Naive thymus-derived CD8-positive, alpha-beta T cell (primary cell): Measurements from ENCODE around the gene AUNIP. TPM values are rescaled to one million over a fixed set of nuclear protein-coding genes. Genes with fewer than 3 reads are reported as not detected.

ENCODE experiments used
- ATAC-seq, 2 donors: fragments of 150-1000 bp; cut with Tn5 transposase in 1 of 2; sonication (Bioruptor Pico), chemical (Tn5 transposase) in 1 of 2; 1 replicate in 1 of 2; 2 replicates in 1 of 2; pipeline ENCODE4 v1.10.0; 2021; ENCODE audit warnings: mild to moderate bottlenecking in 2 of 2, moderate library complexity in 2 of 2
- POLR2A ChIA-PET: fragments of 350-600 bp; sonication (Branson Sonifier 250); formaldehyde crosslinking; loops from one replicate; lab custom pipeline; 2021; ENCODE audit warnings: antibody characterized with exemption; lab: Charles Lee
- DNase-seq, 10 donors: peaks; one replicate each; pipeline versions ENCODE4 v3.0.0 to v3.0.0-alpha.2; 2020 to 2022
- H3K27ac Mint-ChIP-seq, 10 donors: one replicate each; pipeline ENCODE4 v1.8.0; 2020 to 2022; ENCODE audit warnings: mild to moderate bottlenecking in 10 of 10, mixed read lengths in 10 of 10, moderate library complexity in 4 of 10, inconsistent platforms in 1 of 10
- H3K27me3 Mint-ChIP-seq, 5 donors: one replicate each; pipeline ENCODE4 v1.8.0; 2021 to 2022; ENCODE audit warnings: mixed read lengths in 5 of 5
- H3K36me3 Mint-ChIP-seq, 3 donors: one replicate each; pipeline ENCODE4 v1.8.0; 2020 to 2022; ENCODE audit warnings: mixed read lengths in 3 of 3, mild to moderate bottlenecking in 2 of 3, inconsistent platforms in 1 of 3
- H3K4me1 Mint-ChIP-seq, 4 donors: one replicate each; pipeline ENCODE4 v1.8.0; 2021 to 2022; ENCODE audit warnings: mixed read lengths in 4 of 4
- H3K4me3 Mint-ChIP-seq, 10 donors: one replicate each; pipeline ENCODE4 v1.8.0; 2020 to 2022; ENCODE audit warnings: mild to moderate bottlenecking in 10 of 10, mixed read lengths in 10 of 10, moderate library complexity in 6 of 10, inconsistent platforms in 1 of 10
- H3K9me3 Mint-ChIP-seq, 9 donors: one replicate each; pipeline ENCODE4 v1.8.0; 2020 to 2022; ENCODE audit warnings: mixed read lengths in 9 of 9, mild to moderate bottlenecking in 3 of 9, inconsistent platforms in 1 of 9, moderate library complexity in 1 of 9
- polyA plus RNA-seq, 3 donors: library from polyadenylated mRNA; unstranded; fragments of 300-500 nt; fragmentation: Illumina TruSeq; gene quantifications; one replicate each; pipeline ENCODE4 v1.2.3, GENCODE V29; 2021
- total RNA-seq, 8 experiments: library from RNA in 2 of 8; stranded (reverse) in 2 of 8; gene quantifications; one replicate each; pipeline ENCODE4 v1.2.3 and lab custom pipeline; 2021 to 2026

Gene AUNIP
- total and polyA plus RNA-seq, 5 experiments from 2014 or later = not detected

GRCh38 chr1:25872713-25873112 is 13.5 kb upstream of the AUNIP start:
- Mint-ChIP-seq H3K27ac (peak overlapping the region in 1 of 10 donors; percentile 24), H3K9me3 (no peaks in the 10 kb centered on the region), H3K36me3 (no peaks in the 10 kb centered on the region), H3K4me1 (peaks cover 5 to 31% (median 17%) of the 10 kb centered on the region in 4 donors), H3K27me3 (no peaks in the 10 kb centered on the region), H3K4me3 (peak overlapping the region in 1 of 10 donors; percentile 24)
- no peak for ATAC-seq
- no peak for DNase-seq
- POLR2A ChIA-PET = interaction anchor here (1.1 kb wide), 1 partner anchor 55 kb away, joined by 3 read pairs; no protein-coding TSS in a partner anchor

GRCh38 chr1:25871704-25872494 is 12.6 kb upstream of the AUNIP start:
- Mint-ChIP-seq H3K27ac (no peak overlapping the region), H3K4me3 (no peak overlapping the region), H3K4me1 (peaks cover 7 to 31% (median 17%) of the 10 kb centered on the region in 4 donors), H3K36me3 (no peaks in the 10 kb centered on the region), H3K27me3 (no peaks in the 10 kb centered on the region), H3K9me3 (no peaks in the 10 kb centered on the region)
- POLR2A ChIA-PET = interaction anchor here (1.1 kb wide), 1 partner anchor 54 kb away, joined by 3 read pairs; no protein-coding TSS in a partner anchor
- DNase-seq = no peak
- ATAC-seq = no peak

- Mint-ChIP-seq H3K27ac (no peak overlapping the region), H3K9me3 (no peaks in the 10 kb centered on the region), H3K4me3 (no peak overlapping the region), H3K36me3 (no peaks in the 10 kb centered on the region), H3K4me1 (peaks cover 7 to 27% (median 13%) of the 10 kb centered on the region in 4 donors), H3K27me3 (no peaks in the 10 kb centered on the region)
- ATAC-seq (no peak), DNase-seq (no peak)
- POLR2A ChIA-PET = no interaction called here
Observed at GRCh38 chr1:25871086-25871703, 11.9 kb upstream of the AUNIP start.

- ATAC-seq = no peak
- POLR2A ChIA-PET = no interaction called here
- H3K36me3 Mint-ChIP-seq = no peaks in the 10 kb centered on the region
- H3K4me3 Mint-ChIP-seq = no peak overlapping the region
- no peaks in the 10 kb centered on the region for H3K27me3 Mint-ChIP-seq
- H3K4me1 Mint-ChIP-seq = peaks cover 7 to 25% (median 9%) of the 10 kb centered on the region in 4 donors
- H3K27ac Mint-ChIP-seq = no peak overlapping the region
- no peaks in the 10 kb centered on the region for H3K9me3 Mint-ChIP-seq
- DNase-seq = no peak
Observed at GRCh38 chr1:25870614-25871013, 11.4 kb upstream of the AUNIP start.

GRCh38 chr1:25869909-25870606 is 10.8 kb upstream of the AUNIP start:
- H3K9me3 Mint-ChIP-seq = no peaks in the 10 kb centered on the region
- H3K36me3 Mint-ChIP-seq = no peaks in the 10 kb centered on the region
- ATAC-seq = no peak
- H3K4me3 Mint-ChIP-seq = no peak overlapping the region
- no peaks in the 10 kb centered on the region for H3K27me3 Mint-ChIP-seq
- H3K4me1 Mint-ChIP-seq = peaks cover 5 to 24% (median 7%) of the 10 kb centered on the region in 4 donors
- POLR2A ChIA-PET = no interaction called here
- DNase-seq = no peak
- H3K27ac Mint-ChIP-seq = no peak overlapping the region

GRCh38 chr1:25867210-25867991 is 8.1 kb upstream of the AUNIP start:
- POLR2A ChIA-PET = interaction anchor here (0.6 kb wide), 1 partner anchor 23 kb away, joined by 3 read pairs; no protein-coding TSS in a partner anchor

GRCh38 chr1:25866288-25866687 is 7.0 kb upstream of the AUNIP start:
- POLR2A ChIA-PET = no interaction called here
- peaks cover 0 to 9% (median 3%) of the 10 kb centered on the region in 3 donors for H3K36me3 Mint-ChIP-seq
- H3K27ac Mint-ChIP-seq = peak overlapping the region in 1 of 10 donors; percentile 1

More at GRCh38 chr1:25867210-25867991, 8.1 kb upstream of the AUNIP start:
- Mint-ChIP-seq H3K27me3 (no peaks in the 10 kb centered on the region), H3K9me3 (no peaks in the 10 kb centered on the region), H3K27ac (peak overlapping the region in 1 of 10 donors; percentile 33), H3K4me3 (no peak overlapping the region), H3K36me3 (peaks cover 0 to 7% (median 3%) of the 10 kb centered on the region in 3 donors), H3K4me1 (peaks cover 0 to 8% (median 1%) of the 10 kb centered on the region in 4 donors)
- ATAC-seq = no peak
- DNase-seq = no peak

GRCh38 chr1:25864434-25864833 is 5.2 kb upstream of the AUNIP start:
- DNase-seq (no peak), ATAC-seq (no peak)
- POLR2A ChIA-PET = interaction anchor here (0.6 kb wide), 1 partner anchor 311 kb away, joined by 3 read pairs; no protein-coding TSS in a partner anchor
- peaks cover 0 to 9% (median 3%) of the 10 kb centered on the region in 3 donors for H3K36me3 Mint-ChIP-seq
- H3K4me1 Mint-ChIP-seq = peaks cover 9 to 20% (median 10%) of the 10 kb centered on the region in 4 donors
- H3K27ac Mint-ChIP-seq = peak overlapping the region in 2 of 10 donors; percentile 46 to 84
- H3K9me3 Mint-ChIP-seq = no peaks in the 10 kb centered on the region
- no peaks in the 10 kb centered on the region for H3K27me3 Mint-ChIP-seq
- no peak overlapping the region for H3K4me3 Mint-ChIP-seq

More at GRCh38 chr1:25866288-25866687, 7.0 kb upstream of the AUNIP start:
- ATAC-seq (no peak), DNase-seq (no peak)
- Mint-ChIP-seq H3K4me3 (no peak overlapping the region), H3K27me3 (no peaks in the 10 kb centered on the region), H3K9me3 (no peaks in the 10 kb centered on the region), H3K4me1 (peaks cover 5 to 11% (median 6%) of the 10 kb centered on the region in 4 donors)

GRCh38 chr1:25863486-25864262 is 4.4 kb upstream of the AUNIP start:
- DNase-seq (no peak), ATAC-seq (no peak)
- Mint-ChIP-seq H3K27ac (peak overlapping the region in 2 of 10 donors; percentile 82 to 84), H3K9me3 (no peaks in the 10 kb centered on the region), H3K27me3 (no peaks in the 10 kb centered on the region), H3K4me1 (peaks cover 13 to 25% (median 17%) of the 10 kb centered on the region in 4 donors), H3K4me3 (no peak overlapping the region), H3K36me3 (peaks cover 0 to 9% (median 3%) of the 10 kb centered on the region in 3 donors)
- POLR2A ChIA-PET = interaction anchor here (2.8 kb wide), 1 partner anchor 12 kb away, joined by 9 read pairs; the partner anchor contains the start of gene PAQR7

GRCh38 chr1:25862785-25863485 is 3.7 kb upstream of the AUNIP start:
- Mint-ChIP-seq H3K27me3 (no peaks in the 10 kb centered on the region), H3K36me3 (peaks cover 0 to 9% (median 3%) of the 10 kb centered on the region in 3 donors), H3K9me3 (no peaks in the 10 kb centered on the region), H3K4me3 (no peak overlapping the region), H3K4me1 (peaks cover 14 to 28% (median 21%) of the 10 kb centered on the region in 4 donors), H3K27ac (peak overlapping the region in 4 of 10 donors; percentile 38 to 82 (median 53))
- DNase-seq = no peak
- ATAC-seq = no peak
- POLR2A ChIA-PET = interaction anchor here (2.8 kb wide), 1 partner anchor 12 kb away, joined by 9 read pairs; the partner anchor contains the start of gene PAQR7
